ENCODE measurements around the gene PTCH1. TPM values are rescaled to one million over a fixed set of nuclear protein-coding genes. Genes with fewer than 3 reads are reported as not detected.

The PTCH1 gene
- total RNA-seq, 1 donor from 2014 or later, result 9.9 TPM

- Mint-ChIP-seq H3K36me3 (ENCODE audit: low read depth) (peaks cover 8% of the 10 kb centered on the region), H3K27ac (peak overlapping the region; percentile 88), H3K27me3 (ENCODE audit: insufficient read depth) (peaks cover 60% of the 10 kb centered on the region), H3K9me3 (no peaks in the 10 kb centered on the region), H3K4me1 (ENCODE audit: low read depth) (peaks cover 36% of the 10 kb centered on the region), H3K4me3 (peak overlapping the region; percentile 82)
- intact Hi-C loops (cut with micrococcal nuclease), result loop anchor here (1.0 to 10.0 kb wide), 12 partner anchors 16 to 1145 kb away; partner anchors contain the start of genes AOPEP, ERCC6L2, PRXL2C and ZNF367
- no peak for DNase-seq (ENCODE audit: low spot score)
These were observed 6.7 kb downstream of the PTCH1 start for GRCh38 chr9:95509851-95510708.

- Mint-ChIP-seq H3K36me3 (ENCODE audit: low read depth) (peaks cover 6% of the 10 kb centered on the region), H3K9me3 (no peaks in the 10 kb centered on the region), H3K27me3 (ENCODE audit: insufficient read depth) (peaks cover 59% of the 10 kb centered on the region), H3K4me3 (peak overlapping the region; percentile 82), H3K4me1 (ENCODE audit: low read depth) (peaks cover 38% of the 10 kb centered on the region), H3K27ac (peak overlapping the region; percentile 88)
- intact Hi-C loops (cut with micrococcal nuclease), result loop anchor here (5.0 to 10.0 kb wide), 3 partner anchors 324 to 782 kb away; partner anchors contain the start of gene AOPEP
- peak; percentile 60 for DNase-seq (ENCODE audit: low spot score)
These were observed 7.6 kb downstream of the PTCH1 start for GRCh38 chr9:95508968-95509850.

DNA sequence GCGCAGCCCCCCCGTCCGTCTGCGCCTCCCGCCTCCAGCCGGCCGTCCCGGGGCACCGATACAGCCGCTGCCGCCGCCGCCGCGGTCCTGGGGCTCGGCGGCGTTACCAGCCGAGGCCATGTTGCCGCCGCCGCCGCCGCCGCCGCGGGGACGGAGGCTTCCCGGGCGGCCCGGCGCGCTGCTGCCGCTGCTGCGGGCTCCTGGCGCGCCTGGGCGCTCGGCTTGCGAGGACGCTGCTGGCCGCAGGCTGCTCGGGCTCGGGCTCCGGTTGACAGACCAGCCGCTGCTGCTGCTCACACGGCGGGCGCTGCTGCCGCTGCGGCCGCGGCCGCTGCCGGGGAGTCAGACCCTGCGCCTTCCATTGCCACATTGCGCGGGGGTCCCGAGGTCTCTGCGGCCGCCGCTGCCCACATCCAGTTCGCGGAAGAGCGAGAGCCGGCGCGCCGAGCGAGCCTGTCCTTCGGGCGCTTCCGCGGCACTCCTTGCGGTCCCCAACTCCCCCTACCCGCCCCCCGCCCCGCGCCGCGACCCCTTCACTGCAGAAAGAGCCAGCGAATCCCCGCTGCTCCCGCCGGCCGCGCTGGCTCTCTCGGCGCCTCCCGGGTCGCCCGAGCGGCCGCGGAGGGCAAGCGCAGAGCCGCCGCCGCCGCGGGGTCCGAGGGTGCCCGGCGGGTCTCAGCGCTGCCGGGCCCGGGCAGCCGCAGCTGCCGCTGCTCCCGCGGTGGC is 8.4 kb downstream of the PTCH1 start:
- no peak overlapping the region for H3K27ac Mint-ChIP-seq
- H3K4me1 Mint-ChIP-seq (ENCODE audit: low read depth), result peaks cover 42% of the 10 kb centered on the region
- no peak for DNase-seq (ENCODE audit: low spot score)

DNA sequence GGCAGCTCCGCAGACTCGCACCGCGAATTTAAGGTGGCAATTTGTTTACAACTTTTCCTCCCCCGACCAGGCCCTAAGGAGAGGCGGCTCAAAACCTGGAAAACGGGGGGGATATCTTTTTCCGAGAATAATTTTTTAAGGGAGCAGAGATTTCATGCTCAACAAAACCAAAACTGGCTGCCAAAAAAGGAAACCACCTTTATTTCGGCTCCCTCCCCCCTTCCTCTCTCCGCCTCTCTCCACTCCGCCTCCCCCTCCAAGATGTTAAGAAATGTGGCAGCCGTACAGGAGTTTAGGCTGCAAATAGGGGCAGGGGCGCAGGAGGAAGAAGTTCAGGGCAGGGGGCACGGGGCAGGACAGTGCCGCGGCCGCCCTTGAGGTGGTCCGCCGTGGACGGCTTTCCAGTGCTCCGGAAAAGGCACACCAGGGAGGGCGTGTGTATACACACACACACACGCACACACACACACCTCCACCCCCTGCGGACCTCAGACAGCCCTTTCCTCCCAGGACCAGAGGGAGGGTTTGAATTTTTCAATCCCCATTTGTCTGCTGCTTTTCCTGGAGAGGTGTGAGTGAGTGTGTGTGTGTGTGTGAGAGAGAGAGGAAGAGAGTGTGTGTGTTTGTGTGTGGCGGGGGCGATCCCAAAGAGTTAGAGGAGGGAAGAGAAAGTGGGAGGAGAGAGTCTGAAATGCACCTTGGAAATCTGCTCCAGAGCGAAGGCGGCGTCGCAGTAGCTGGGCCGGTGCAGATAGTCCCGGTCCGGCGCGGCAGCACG is 9.1 kb downstream of the PTCH1 start:
- H3K4me1 Mint-ChIP-seq (ENCODE audit: low read depth), result peaks cover 48% of the 10 kb centered on the region
- intact Hi-C loops (cut with micrococcal nuclease), result loop anchor here (1.0 to 10.0 kb wide), 5 partner anchors 10 to 780 kb away; partner anchors contain the start of genes AOPEP and FANCC
- H3K4me3 Mint-ChIP-seq, result peak overlapping the region; percentile 95
- H3K9me3 Mint-ChIP-seq, result no peaks in the 10 kb centered on the region
- DNase-seq (ENCODE audit: low spot score), result no peak
- H3K27me3 Mint-ChIP-seq (ENCODE audit: insufficient read depth), result peaks cover 58% of the 10 kb centered on the region
- H3K27ac Mint-ChIP-seq, result peak overlapping the region; percentile 83
- peaks cover 1% of the 10 kb centered on the region for H3K36me3 Mint-ChIP-seq (ENCODE audit: low read depth)

More for the DNA sequence above, 8.4 kb downstream of the PTCH1 start:
- intact Hi-C loops (cut with micrococcal nuclease), result loop anchor here (5.0 to 10.0 kb wide), 3 partner anchors 324 to 781 kb away; partner anchors contain the start of gene AOPEP
- H3K36me3 Mint-ChIP-seq (ENCODE audit: low read depth), result peaks cover 6% of the 10 kb centered on the region
- no peaks in the 10 kb centered on the region for H3K9me3 Mint-ChIP-seq
- H3K27me3 Mint-ChIP-seq (ENCODE audit: insufficient read depth), result peaks cover 56% of the 10 kb centered on the region
- peak overlapping the region; percentile 56 for H3K4me3 Mint-ChIP-seq

GRCh38 chr9:95506678-95507463 is 9.9 kb downstream of the PTCH1 start:
- peaks cover 43% of the 10 kb centered on the region for H3K4me1 Mint-ChIP-seq (ENCODE audit: low read depth)
- peaks cover 1% of the 10 kb centered on the region for H3K36me3 Mint-ChIP-seq (ENCODE audit: low read depth)
- H3K9me3 Mint-ChIP-seq, result no peaks in the 10 kb centered on the region
- H3K4me3 Mint-ChIP-seq, result peak overlapping the region; percentile 95
- peaks cover 57% of the 10 kb centered on the region for H3K27me3 Mint-ChIP-seq (ENCODE audit: insufficient read depth)
- no peak for DNase-seq (ENCODE audit: low spot score)
- peak overlapping the region; percentile 83 for H3K27ac Mint-ChIP-seq
- intact Hi-C loops (cut with micrococcal nuclease), result loop anchor here (1.0 to 10.0 kb wide), 5 partner anchors 10 to 780 kb away; partner anchors contain the start of genes AOPEP and FANCC

DNA sequence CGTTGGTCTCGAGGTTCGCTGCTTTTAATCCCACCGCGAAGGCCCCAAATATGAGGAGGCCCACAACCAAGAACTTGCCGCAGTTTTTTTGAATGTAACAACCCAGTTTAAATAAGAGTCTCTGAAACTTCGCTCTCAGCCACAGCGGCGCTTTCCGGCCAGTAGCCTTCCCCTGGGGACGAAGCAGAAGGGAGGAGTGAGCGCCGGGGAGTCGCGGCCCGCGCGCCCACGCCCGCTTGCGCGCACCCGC is 10.4 kb downstream of the PTCH1 start:
- H3K27ac Mint-ChIP-seq, result peak overlapping the region; percentile 74
- peaks cover 56% of the 10 kb centered on the region for H3K27me3 Mint-ChIP-seq (ENCODE audit: insufficient read depth)

GRCh38 chr9:95505717-95506427 is 10.9 kb downstream of the PTCH1 start:
- H3K9me3 Mint-ChIP-seq, result no peaks in the 10 kb centered on the region
- peak overlapping the region; percentile 74 for H3K27ac Mint-ChIP-seq
- DNase-seq (ENCODE audit: low spot score), result no peak
- H3K27me3 Mint-ChIP-seq (ENCODE audit: insufficient read depth), result peaks cover 58% of the 10 kb centered on the region
- intact Hi-C loops (cut with micrococcal nuclease), result loop anchor here (5.0 to 10.0 kb wide), 3 partner anchors 321 to 779 kb away; partner anchors contain the start of gene AOPEP
- peak overlapping the region; percentile 95 for H3K4me3 Mint-ChIP-seq
- H3K36me3 Mint-ChIP-seq (ENCODE audit: low read depth), result peaks cover 1% of the 10 kb centered on the region
- peaks cover 36% of the 10 kb centered on the region for H3K4me1 Mint-ChIP-seq (ENCODE audit: low read depth)

More for the DNA sequence above, 10.4 kb downstream of the PTCH1 start:
- peaks cover 1% of the 10 kb centered on the region for H3K36me3 Mint-ChIP-seq (ENCODE audit: low read depth)
- peaks cover 37% of the 10 kb centered on the region for H3K4me1 Mint-ChIP-seq (ENCODE audit: low read depth)
- no peak for DNase-seq (ENCODE audit: low spot score)
- H3K9me3 Mint-ChIP-seq, result no peaks in the 10 kb centered on the region
- intact Hi-C loops (cut with micrococcal nuclease), result loop anchor here (5.0 to 10.0 kb wide), 3 partner anchors 322 to 779 kb away; partner anchors contain the start of gene AOPEP
- peak overlapping the region; percentile 95 for H3K4me3 Mint-ChIP-seq

DNA sequence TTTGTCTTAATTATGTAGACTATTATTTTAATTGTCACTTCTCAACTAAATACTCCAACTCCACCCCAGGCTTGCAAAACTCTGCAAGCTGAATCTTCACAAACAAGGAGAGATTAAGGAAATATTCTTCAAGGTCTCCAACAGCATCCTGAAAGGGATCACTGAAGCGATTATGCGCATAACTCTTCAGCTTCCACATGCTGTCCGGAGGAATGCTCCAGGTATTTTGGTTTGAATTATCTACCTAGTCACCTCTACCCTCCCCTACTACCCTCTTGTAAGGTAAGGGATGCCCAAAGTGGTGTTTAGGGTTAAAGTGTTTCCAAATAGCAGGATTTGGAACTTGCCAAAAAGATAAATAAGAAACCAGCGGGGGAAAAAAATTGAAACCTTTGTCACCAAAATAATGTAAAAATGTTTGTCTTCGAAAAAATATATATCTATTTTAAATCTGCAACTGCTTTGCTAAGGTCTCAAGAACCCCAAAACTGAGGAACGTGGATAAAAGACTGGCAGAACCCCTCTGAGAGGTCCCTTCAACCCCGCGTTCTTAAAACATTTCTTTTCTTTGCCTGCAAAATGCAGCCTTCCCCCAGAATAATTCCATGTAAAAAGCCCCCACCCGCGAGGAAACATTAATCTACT is 11.6 kb downstream of the PTCH1 start:
- Mint-ChIP-seq H3K9me3 (no peaks in the 10 kb centered on the region), H3K27me3 (ENCODE audit: insufficient read depth) (peaks cover 62% of the 10 kb centered on the region), H3K4me1 (ENCODE audit: low read depth) (peaks cover 34% of the 10 kb centered on the region), H3K36me3 (ENCODE audit: low read depth) (peaks cover 1% of the 10 kb centered on the region), H3K4me3 (peak overlapping the region; percentile 79), H3K27ac (no peak overlapping the region)
- intact Hi-C loops (cut with micrococcal nuclease), result loop anchor here (5.0 to 10.0 kb wide), 3 partner anchors 320 to 778 kb away; partner anchors contain the start of gene AOPEP
- no peak for DNase-seq (ENCODE audit: low spot score)

GRCh38 chr9:95504053-95504963 is 12.5 kb downstream of the PTCH1 start:
- Mint-ChIP-seq H3K36me3 (ENCODE audit: low read depth) (peaks cover 1% of the 10 kb centered on the region), H3K4me3 (peak overlapping the region; percentile 79), H3K9me3 (no peaks in the 10 kb centered on the region), H3K4me1 (ENCODE audit: low read depth) (peaks cover 25% of the 10 kb centered on the region), H3K27me3 (ENCODE audit: insufficient read depth) (peaks cover 62% of the 10 kb centered on the region), H3K27ac (no peak overlapping the region)
- DNase-seq (ENCODE audit: low spot score), result no peak
- intact Hi-C loops (cut with micrococcal nuclease), result loop anchor here (10.0 kb wide), 1 partner anchor 320 kb away; no protein-coding TSS in a partner anchor
